Central memory CD8-positive, alpha-beta T cell (primary cell): Measurements from ENCODE around the gene ABCA3.

Experiments used
- ATAC-seq: fragments of 150-1000 bp; cut with Tn5 transposase; replicated peaks from 2 replicates; pipeline ENCODE4 v1.10.0; 2022; ENCODE audit warnings: mild to moderate bottlenecking, moderate FRiP score, moderate number of reproducible peaks; ENCODE audit not compliant: poor library complexity, severe bottlenecking; ENCODE audit errors: extremely low read depth
- DNase-seq, 2 donors: peaks; one replicate each; pipeline ENCODE4 v3.0.0; 2021; ENCODE audit warnings: low spot score in 2 of 2
- H3K27ac Mint-ChIP-seq: one replicate; pipeline ENCODE4 v1.8.0; 2022; ENCODE audit warnings: low read depth, mild to moderate bottlenecking, moderate library complexity, mixed read lengths
- H3K27me3 Mint-ChIP-seq: one replicate; pipeline ENCODE4 v1.8.0; 2022; ENCODE audit warnings: mixed read lengths
- H3K36me3 Mint-ChIP-seq: one replicate; pipeline ENCODE4 v1.8.0; 2022; ENCODE audit warnings: mild to moderate bottlenecking, moderate library complexity, mixed read lengths; ENCODE audit not compliant: insufficient read depth
- H3K4me1 Mint-ChIP-seq: one replicate; pipeline ENCODE4 v1.8.0; 2022; ENCODE audit warnings: mixed read lengths
- H3K4me3 Mint-ChIP-seq: one replicate; pipeline ENCODE4 v1.8.0; 2022; ENCODE audit warnings: mild to moderate bottlenecking, moderate library complexity, mixed read lengths
- H3K9me3 Mint-ChIP-seq: one replicate; pipeline ENCODE4 v1.8.0; 2022; ENCODE audit warnings: mixed read lengths

The ABCA3 gene

GRCh38 chr16:2229091-2229490 lies 111.4 kb downstream of the ABCA3 start:
- no peak for ATAC-seq
- no peaks in the 10 kb centered on the region for H3K27me3 Mint-ChIP-seq
- DNase-seq: no peak
- H3K9me3 Mint-ChIP-seq: no peaks in the 10 kb centered on the region
- no peak overlapping the region for H3K4me3 Mint-ChIP-seq
- peaks cover 8% of the 10 kb centered on the region for H3K4me1 Mint-ChIP-seq
- H3K36me3 Mint-ChIP-seq: peaks cover 8% of the 10 kb centered on the region
- no peak overlapping the region for H3K27ac Mint-ChIP-seq

- Mint-ChIP-seq H3K9me3 (no peaks in the 10 kb centered on the region), H3K27ac (no peak overlapping the region), H3K36me3 (peaks cover 9% of the 10 kb centered on the region), H3K4me3 (no peak overlapping the region), H3K4me1 (peaks cover 8% of the 10 kb centered on the region), H3K27me3 (no peaks in the 10 kb centered on the region)
- DNase-seq (no peak), ATAC-seq (no peak)
Measured at GRCh38 chr16:2228161-2228824, 112.2 kb downstream of the ABCA3 start.

GRCh38 chr16:2226918-2227317 lies 113.6 kb downstream of the ABCA3 start:
- Mint-ChIP-seq H3K27me3 (no peaks in the 10 kb centered on the region), H3K9me3 (no peaks in the 10 kb centered on the region), H3K4me1 (peaks cover 8% of the 10 kb centered on the region), H3K4me3 (no peak overlapping the region), H3K36me3 (peaks cover 5% of the 10 kb centered on the region), H3K27ac (no peak overlapping the region)
- DNase-seq (no peak), ATAC-seq (no peak)

GRCh38 chr16:2226245-2226793 lies 114.2 kb downstream of the ABCA3 start:
- no peak overlapping the region for H3K4me3 Mint-ChIP-seq
- no peak for DNase-seq
- H3K4me1 Mint-ChIP-seq: peaks cover 8% of the 10 kb centered on the region
- H3K27me3 Mint-ChIP-seq: no peaks in the 10 kb centered on the region
- H3K36me3 Mint-ChIP-seq: peaks cover 5% of the 10 kb centered on the region
- H3K27ac Mint-ChIP-seq: no peak overlapping the region
- H3K9me3 Mint-ChIP-seq: no peaks in the 10 kb centered on the region
- no peak for ATAC-seq
